AG10803 (cell line): ENCODE results near the gene PRSS33.

Experiments
- DNase-seq: peaks from one replicate; pipeline ENCODE4 v3.0.0; 2010; ENCODE audit warnings: low read depth
- H3K4me3 ChIP-seq: 2 replicates; pipeline ENCODE4 v1.5.1; 2011; ENCODE audit warnings: mild to moderate bottlenecking, low read length, control low read depth
- TF ChIP-seq, protein P1 (sequence below): conservative IDR thresholded peaks from 2 replicates; pipeline ENCODE4 v1.5.1; 2011; ENCODE audit warnings: mild to moderate bottlenecking, low read length, control low read depth, inconsistent platforms

The PRSS33 gene

DNA sequence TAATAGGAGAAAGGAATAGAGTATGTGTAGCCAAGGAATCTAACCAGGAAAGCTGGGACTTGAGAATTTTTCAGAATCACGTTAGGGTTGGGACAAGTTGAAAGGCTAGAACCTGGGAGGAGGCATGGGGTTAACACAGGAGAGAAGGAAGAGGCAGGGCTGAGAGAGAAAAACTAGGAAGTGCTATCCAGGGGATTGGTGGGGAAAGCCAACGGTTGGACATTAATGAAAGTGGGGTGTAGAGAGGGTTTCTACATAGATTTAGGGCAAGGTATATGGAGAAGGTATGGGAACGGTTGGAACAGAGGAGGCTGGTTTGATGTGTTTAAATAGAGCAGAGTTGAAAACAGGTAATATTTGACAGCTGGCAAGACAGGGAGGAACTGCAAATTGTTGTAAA lies 32.2 kb downstream of the PRSS33 start:
- TF ChIP-seq, protein P1, sequence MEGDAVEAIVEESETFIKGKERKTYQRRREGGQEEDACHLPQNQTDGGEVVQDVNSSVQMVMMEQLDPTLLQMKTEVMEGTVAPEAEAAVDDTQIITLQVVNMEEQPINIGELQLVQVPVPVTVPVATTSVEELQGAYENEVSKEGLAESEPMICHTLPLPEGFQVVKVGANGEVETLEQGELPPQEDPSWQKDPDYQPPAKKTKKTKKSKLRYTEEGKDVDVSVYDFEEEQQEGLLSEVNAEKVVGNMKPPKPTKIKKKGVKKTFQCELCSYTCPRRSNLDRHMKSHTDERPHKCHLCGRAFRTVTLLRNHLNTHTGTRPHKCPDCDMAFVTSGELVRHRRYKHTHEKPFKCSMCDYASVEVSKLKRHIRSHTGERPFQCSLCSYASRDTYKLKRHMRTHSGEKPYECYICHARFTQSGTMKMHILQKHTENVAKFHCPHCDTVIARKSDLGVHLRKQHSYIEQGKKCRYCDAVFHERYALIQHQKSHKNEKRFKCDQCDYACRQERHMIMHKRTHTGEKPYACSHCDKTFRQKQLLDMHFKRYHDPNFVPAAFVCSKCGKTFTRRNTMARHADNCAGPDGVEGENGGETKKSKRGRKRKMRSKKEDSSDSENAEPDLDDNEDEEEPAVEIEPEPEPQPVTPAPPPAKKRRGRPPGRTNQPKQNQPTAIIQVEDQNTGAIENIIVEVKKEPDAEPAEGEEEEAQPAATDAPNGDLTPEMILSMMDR: no peak
- peak overlapping the region; percentile 94 for H3K4me3 ChIP-seq
- no peak for DNase-seq

DNA sequence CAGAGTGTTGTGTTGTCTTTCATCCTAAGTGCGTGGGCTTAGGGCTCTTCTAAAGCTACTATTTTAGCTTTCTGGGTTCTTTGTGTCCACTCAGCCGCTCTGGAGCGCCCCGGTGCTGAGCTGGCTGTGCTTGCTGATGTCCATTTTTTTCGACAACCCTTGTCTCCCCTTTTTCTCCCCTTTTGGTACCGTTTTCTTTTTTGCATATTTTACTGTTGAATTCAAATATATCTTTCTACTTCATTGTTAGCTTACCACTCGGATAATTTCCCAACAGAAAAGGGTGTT lies 33.7 kb downstream of the PRSS33 start:
- DNase-seq: no peak
- TF ChIP-seq, protein P1: peak; percentile 18; the same call in 1 of the 2 replicates
- peak overlapping the region; percentile 94 for H3K4me3 ChIP-seq

- H3K4me3 ChIP-seq: peak overlapping the region; percentile 94
- TF ChIP-seq, protein P1: no peak
- peak; percentile 75 for DNase-seq
These were observed 34.3 kb downstream of the PRSS33 start for GRCh38 chr16:2752850-2753732.

DNA sequence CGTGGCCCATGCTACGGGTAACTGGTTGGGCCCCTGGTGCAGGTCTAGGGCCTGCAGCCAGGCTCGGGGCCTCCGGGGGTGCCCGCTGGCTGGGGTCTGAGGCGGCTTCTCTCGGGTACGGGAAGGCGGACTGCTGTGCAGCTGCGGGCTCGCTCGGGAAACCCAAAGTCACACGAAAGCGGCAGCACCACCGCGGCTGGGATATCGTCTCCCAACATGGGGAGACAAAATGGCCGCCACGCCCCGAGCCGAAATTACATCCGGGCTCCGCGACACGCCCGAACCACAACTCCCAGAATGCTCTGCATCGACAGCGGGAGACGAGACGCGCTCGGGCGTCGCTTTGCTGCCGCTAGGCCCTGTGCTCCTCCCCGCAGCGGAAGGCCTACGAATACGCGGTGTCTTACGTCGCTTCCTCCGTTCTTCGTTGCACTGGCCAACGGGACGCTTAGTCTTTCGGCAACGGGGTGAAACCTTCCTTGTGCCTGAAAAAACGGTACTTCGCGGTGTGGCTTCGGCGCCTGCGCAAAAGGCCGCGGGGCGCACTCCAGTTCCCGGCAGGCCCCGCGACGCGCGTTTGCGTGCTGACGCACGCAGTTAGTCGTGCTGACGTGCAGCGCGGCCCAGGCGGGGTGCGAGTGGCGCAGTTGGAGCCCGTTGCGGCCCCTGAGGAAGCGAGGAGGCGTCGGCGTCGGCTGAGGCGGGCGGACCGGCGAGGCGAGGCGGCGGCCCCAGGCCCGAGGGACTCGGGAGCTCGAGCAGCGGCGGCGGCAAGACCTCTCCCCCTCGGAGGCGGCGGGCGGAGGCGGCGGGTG lies 35.1 kb downstream of the PRSS33 start, which contains the start of gene SRRM2:
Gene SRRM2 (plus strand): TSS at position 604 of the 815 bp plus-strand sequence. CDS start 3,727 bp downstream, outside the sequence.
- H3K4me3 ChIP-seq: peak within 1 kb of the TSS; percentile 94
- TF ChIP-seq, protein P1: no peak; the same call in 1 of the 2 replicates
- peak; percentile 96 for DNase-seq

GRCh38 chr16:2751577-2752034 lies 35.8 kb downstream of the PRSS33 start:
- no peak for DNase-seq
- TF ChIP-seq, protein P1: no peak
- peak overlapping the region; percentile 94 for H3K4me3 ChIP-seq

GRCh38 chr16:2749936-2750335 lies 37.4 kb downstream of the PRSS33 start:
- TF ChIP-seq, protein P1: no peak
- H3K4me3 ChIP-seq: no peak overlapping the region
- no peak for DNase-seq
